Duodenal mucosa (tissue), 2 donors: ENCODE data around the gene RPLP1.

Experiments
- H3K27ac ChIP-seq: one replicate; pipeline ENCODE4 v1.7.0; 2013; ENCODE audit warnings: low read depth, low read length
- H3K27me3 ChIP-seq, 2 donors: one replicate each; pipeline ENCODE4 v1.7.0; 2013; ENCODE audit warnings: low read length in 2 of 2, control low read depth in 1 of 2; ENCODE audit not compliant: insufficient read depth in 2 of 2, control insufficient read depth in 1 of 2
- H3K36me3 ChIP-seq, 2 donors: one replicate each; pipeline ENCODE4 v1.7.0; 2013; ENCODE audit warnings: low read length in 2 of 2, control low read depth in 1 of 2; ENCODE audit not compliant: insufficient read depth in 2 of 2, control insufficient read depth in 1 of 2
- H3K4me1 ChIP-seq, 2 donors: one replicate each; pipeline ENCODE4 v1.7.0; 2013; ENCODE audit warnings: low read length in 2 of 2, control low read depth in 1 of 2; ENCODE audit not compliant: insufficient read depth in 2 of 2, control insufficient read depth in 1 of 2
- H3K4me3 ChIP-seq, 2 donors: one replicate each; pipeline ENCODE4 v1.7.0; 2013; ENCODE audit warnings: low read length in 2 of 2, low read depth in 1 of 2
- H3K9ac ChIP-seq, 2 donors: one replicate each; pipeline ENCODE4 v1.7.0; 2013; ENCODE audit warnings: low read length in 2 of 2, low read depth in 1 of 2
- H3K9me3 ChIP-seq, 2 donors: one replicate each; pipeline ENCODE4 v1.7.0; 2013; ENCODE audit warnings: low read length in 2 of 2, control low read depth in 1 of 2; ENCODE audit not compliant: control insufficient read depth in 1 of 2

Gene RPLP1

DNA sequence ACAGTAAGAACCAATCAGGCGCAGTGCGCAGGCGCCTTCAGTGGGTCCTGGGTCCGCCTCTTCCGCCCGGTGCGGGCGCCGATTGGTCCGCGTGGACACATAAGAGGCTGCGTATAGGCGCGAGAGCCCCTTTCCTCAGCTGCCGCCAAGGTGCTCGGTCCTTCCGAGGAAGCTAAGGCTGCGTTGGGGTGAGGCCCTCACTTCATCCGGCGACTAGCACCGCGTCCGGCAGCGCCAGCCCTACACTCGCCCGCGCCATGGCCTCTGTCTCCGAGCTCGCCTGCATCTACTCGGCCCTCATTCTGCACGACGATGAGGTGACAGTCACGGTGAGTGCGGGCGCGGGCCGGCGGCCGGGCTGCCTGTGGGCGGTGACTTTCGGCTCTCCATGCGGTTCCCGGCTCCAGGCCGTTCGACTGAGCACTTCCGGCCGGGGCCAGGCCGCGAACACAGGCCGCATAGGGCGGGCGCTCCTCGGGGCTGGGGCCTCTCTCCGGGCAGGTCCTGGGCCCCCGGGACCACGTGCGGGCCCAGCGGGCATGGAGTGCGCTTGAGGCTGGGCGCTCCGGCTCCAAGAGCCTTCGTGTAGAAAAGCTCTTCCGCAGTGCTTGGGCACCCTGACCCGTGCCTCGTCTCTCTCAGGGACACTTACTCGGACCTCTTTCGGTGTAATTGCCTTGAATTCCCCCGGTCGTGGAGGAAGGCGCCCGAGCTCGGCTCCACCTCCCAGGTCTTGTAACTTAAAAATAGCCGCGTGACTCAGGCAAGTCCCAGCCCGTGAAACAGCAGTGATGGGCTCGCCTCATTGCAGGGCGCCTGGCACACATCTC is at the start of gene RPLP1:
Gene RPLP1 (plus strand): TSS at position 127 of the 830 bp plus-strand sequence. CDS start 131 bp downstream, at position 258.
- peaks cover 16 to 25% of the 10 kb centered on the region in 2 donors for H3K4me1 ChIP-seq
- H3K4me3 ChIP-seq, result peak within 1 kb of the TSS; percentile 95 to 96
- H3K27ac ChIP-seq, result peak within 1 kb of the TSS; percentile 85
- peaks cover 16 to 28% of the 10 kb centered on the region in 2 donors for H3K36me3 ChIP-seq
- H3K27me3 ChIP-seq, result no peaks in the 10 kb centered on the region
- no peaks in the 10 kb centered on the region for H3K9me3 ChIP-seq
- peak within 1 kb of the TSS; percentile 92 to 95 for H3K9ac ChIP-seq

DNA sequence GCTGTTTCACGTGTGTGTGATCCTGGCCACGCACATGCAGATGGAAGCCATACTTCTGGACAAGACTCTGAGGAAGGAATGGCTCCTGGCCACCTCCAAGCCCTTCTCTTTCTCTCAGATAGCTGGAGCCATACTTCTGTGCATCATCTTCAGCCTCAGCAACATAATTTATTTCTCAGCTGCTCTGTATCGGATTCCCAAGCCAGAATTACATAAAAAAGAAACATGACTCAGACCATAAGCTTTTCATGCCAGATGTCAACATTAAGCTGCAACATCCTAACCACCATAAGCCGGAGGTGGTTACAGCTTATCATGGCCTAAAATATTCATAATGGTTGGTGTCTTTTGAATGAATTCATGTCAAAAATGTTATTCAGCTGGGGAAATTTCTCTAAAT is 49.0 kb upstream of the RPLP1 start:
- Histone ChIP-seq H3K27me3 (no peaks in the 10 kb centered on the region), H3K4me1 (no peaks in the 10 kb centered on the region), H3K4me3 (no peak overlapping the region), H3K27ac (no peak overlapping the region), H3K9ac (no peak overlapping the region), H3K9me3 (no peaks in the 10 kb centered on the region), H3K36me3 (no peaks in the 10 kb centered on the region)

DNA sequence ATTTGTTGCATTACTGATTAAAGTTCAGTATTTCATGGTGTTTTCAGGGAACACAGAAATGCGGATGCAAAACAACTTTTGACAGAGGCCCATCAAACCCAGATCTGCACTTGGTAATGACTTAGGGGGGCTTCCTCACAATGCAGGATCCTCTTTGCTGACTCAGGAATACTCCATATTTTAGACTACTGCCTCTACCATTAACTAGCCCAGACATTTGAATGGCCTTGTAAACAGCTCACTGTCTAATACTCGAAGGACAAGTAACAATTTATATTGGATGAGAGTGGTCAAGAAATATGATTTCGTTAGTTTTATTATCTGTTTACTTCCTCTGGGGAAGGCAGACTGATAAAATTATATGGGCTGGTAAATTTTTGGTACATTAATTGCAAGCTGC is 47.5 kb upstream of the RPLP1 start:
- Histone ChIP-seq H3K4me3 (no peak overlapping the region), H3K4me1 (no peaks in the 10 kb centered on the region), H3K27ac (no peak overlapping the region), H3K27me3 (no peaks in the 10 kb centered on the region), H3K9ac (no peak overlapping the region), H3K36me3 (no peaks in the 10 kb centered on the region), H3K9me3 (no peaks in the 10 kb centered on the region)

DNA sequence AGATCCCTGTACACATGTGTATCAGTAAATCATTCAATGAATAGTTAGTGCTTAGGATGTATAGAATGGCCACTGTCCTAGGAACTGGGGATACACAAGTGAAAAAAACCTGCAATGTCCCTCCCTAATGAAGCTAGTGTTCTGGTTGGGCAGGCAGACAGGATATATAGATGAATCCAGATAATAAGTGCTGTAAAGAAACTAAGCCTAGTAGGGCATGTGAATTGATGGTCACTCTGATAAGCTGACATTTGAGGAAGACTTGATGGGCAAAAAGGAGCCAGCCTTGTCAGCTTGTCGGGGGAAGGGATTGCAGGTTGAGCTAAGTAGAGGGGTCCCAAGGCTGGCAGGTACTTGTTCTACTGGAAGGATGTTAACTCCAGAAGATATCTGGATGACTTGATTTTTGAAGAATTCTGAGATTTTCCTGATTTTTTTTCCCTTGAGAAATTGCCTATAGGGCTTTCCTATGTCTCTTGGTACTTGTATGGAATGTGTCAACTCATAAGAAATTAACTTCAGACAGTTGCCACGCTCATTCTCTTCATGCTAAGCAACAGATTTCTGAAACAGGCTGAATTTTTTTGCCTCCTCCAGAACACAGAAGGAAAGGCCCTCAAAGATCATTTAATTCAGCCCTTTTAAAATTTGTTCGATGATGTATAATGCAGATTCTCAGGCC is 44.8 kb upstream of the RPLP1 start:
- Histone ChIP-seq H3K4me3 (no peak overlapping the region), H3K4me1 (no peaks in the 10 kb centered on the region), H3K9ac (no peak overlapping the region), H3K27me3 (no peaks in the 10 kb centered on the region), H3K27ac (no peak overlapping the region), H3K36me3 (no peaks in the 10 kb centered on the region), H3K9me3 (no peaks in the 10 kb centered on the region)

DNA sequence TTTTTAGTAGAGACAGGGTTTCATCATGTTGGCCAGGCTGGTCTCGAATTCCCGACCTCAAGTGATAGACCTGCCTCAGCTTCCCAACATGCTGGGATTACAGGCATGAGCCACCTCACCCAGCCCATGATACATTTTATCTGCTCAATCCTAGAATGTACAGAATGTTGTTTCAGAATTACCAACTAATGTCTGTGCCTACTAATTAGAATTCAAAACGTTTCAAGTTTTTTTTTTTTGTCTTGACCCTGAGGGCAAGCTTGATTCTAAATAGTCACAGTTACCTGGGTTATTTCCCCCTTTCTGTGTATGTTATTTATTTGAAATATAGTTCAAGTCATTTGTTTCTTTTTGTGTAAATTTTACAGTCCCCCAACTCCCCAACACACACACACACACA is 43.8 kb upstream of the RPLP1 start:
- Histone ChIP-seq H3K27ac (no peak overlapping the region), H3K27me3 (no peaks in the 10 kb centered on the region), H3K9ac (no peak overlapping the region), H3K36me3 (no peaks in the 10 kb centered on the region), H3K4me1 (peaks cover 0 to 3% of the 10 kb centered on the region in 2 donors), H3K4me3 (no peak overlapping the region), H3K9me3 (no peaks in the 10 kb centered on the region)

DNA sequence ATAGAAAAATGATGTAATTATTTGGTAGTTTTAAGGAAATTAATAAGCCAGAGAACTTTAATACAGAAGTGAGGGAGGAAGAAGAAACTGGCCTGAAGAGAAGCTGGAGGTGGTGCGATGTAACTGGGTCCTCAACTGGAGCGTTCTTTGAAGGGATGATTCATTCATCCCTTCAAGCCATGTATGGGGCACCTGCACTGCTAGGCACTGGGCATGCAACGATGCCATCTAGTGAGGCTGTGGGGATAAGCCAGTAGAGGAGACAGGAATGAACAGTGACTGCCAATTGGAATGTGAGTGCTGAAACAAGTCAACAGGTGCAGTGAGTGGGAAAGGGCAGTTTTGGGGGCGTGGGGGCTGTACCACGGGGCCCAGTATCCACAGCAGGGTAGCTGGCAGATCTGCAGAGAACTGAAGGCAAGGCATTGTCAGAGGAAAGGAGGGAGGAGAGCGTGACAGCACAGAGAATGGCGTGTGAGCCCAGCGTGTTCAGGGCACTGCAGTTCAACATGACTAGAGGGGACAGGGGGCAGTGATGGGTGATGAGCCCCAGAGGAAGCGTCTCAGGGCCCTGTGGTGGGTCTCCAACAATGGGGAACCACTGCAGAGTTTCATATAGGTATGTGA is 42.3 kb upstream of the RPLP1 start:
- Histone ChIP-seq H3K9me3 (no peaks in the 10 kb centered on the region), H3K4me1 (peaks cover 0 to 4% of the 10 kb centered on the region in 2 donors), H3K27me3 (no peaks in the 10 kb centered on the region), H3K4me3 (no peak overlapping the region), H3K36me3 (no peaks in the 10 kb centered on the region), H3K27ac (no peak overlapping the region), H3K9ac (no peak overlapping the region)

DNA sequence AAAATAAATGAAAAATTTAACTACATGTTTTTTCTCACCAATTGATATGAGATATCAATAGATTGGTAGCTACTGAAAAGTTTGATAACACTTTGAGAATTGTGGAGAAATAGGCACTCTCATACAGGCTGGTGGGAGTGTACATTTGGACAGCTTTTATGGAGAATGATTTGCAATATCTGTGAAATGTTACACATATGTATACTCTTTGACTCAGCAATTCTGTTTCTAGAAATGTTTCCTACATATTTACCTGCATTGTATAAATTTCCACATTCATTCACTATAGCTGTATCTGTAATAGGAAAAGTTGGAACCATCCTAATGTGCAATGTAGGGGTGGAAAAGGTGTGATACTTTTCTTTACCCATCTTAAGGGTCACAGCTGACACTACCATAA is 40.3 kb upstream of the RPLP1 start:
- peaks cover 0 to 4% of the 10 kb centered on the region in 2 donors for H3K4me1 ChIP-seq
- no peaks in the 10 kb centered on the region for H3K9me3 ChIP-seq
- no peak overlapping the region for H3K9ac ChIP-seq
- no peaks in the 10 kb centered on the region for H3K36me3 ChIP-seq
- H3K4me3 ChIP-seq, result no peak overlapping the region
- H3K27me3 ChIP-seq, result no peaks in the 10 kb centered on the region
- H3K27ac ChIP-seq, result no peak overlapping the region

DNA sequence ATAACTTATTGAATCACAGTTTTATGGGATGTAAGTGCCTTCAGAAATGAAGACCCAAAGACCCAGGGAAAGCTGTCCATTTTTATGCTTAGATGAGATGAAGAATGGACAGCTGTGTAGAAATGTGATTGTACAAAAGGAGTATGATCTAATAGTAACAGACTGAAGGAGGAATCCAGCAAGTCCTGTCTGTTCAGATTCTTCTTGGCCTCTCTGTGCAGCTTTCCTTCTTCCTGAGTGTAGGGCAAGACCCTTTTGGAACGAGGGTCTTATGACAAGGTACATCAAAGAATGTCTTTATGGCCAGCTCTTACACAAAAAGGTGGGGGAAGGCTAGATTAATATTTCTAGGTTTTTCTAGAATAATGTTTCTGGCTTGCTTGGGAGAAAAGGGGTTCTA is 39.9 kb upstream of the RPLP1 start:
- Histone ChIP-seq H3K27ac (no peak overlapping the region), H3K27me3 (no peaks in the 10 kb centered on the region), H3K36me3 (no peaks in the 10 kb centered on the region), H3K4me1 (peaks cover 0 to 4% of the 10 kb centered on the region in 2 donors), H3K9me3 (no peaks in the 10 kb centered on the region), H3K9ac (no peak overlapping the region), H3K4me3 (no peak overlapping the region)

DNA sequence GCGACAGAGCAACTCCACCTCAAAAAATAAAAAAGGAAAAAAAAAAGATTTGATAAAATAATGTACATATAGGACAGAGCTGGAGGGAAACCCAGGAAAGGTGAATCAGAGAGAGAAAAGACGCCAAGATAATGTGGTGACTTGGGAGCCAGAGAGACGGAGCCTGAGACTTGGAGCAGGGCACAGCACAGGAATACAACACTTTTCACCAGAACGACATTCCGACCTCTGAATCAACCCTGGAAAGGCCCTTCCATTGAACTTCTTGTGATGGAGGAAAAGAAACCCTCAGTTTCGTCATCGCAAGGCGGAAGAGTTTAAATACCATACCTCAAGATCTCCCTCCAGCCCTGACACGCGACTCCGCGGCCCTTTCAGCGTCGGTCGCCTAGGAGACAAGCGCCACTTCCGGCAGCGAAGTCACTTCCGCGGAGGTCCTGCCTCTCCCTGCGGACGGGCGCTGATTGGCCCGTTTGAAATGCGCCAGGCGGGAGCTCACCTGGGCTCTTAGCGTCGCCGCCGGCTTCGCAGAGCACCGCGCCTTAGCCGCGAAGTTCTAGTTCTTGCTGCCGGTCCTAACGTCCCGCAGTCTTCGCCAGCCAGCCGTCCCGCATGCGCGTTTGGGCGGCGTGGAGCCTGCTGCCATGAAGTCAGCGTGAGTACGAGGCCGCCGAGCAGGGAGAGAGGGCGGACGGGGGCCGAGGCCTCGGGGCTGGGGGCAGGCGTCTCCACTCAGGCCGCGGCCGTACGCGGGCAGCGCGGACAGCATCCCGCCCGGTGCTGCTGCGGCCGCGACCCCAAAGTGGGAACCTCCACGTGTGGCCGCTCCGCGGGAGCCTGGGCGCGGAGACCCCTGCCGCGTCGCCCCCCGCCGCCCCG is 38.6 kb upstream of the RPLP1 start, which contains the start of gene KIF23:
Gene KIF23 (plus strand): TSS at position 528 of the 879 bp plus-strand sequence. CDS start 117 bp downstream, at position 645.
- H3K9me3 ChIP-seq, result no peaks in the 10 kb centered on the region
- H3K4me3 ChIP-seq, result peak within 1 kb of the TSS; percentile 81 to 82
- peak within 1 kb of the TSS; percentile 51 to 71 for H3K9ac ChIP-seq
- no peaks in the 10 kb centered on the region for H3K27me3 ChIP-seq
- no peaks in the 10 kb centered on the region for H3K36me3 ChIP-seq
- H3K4me1 ChIP-seq, result peaks cover 0 to 4% of the 10 kb centered on the region in 2 donors
- H3K27ac ChIP-seq, result no peak within 1 kb of the TSS
